Endothelial cell of hepatic sinusoid (primary cell): ENCODE data around the gene NPHS1.

Experiments used
- in situ Hi-C: cut with HindIII; loops from 2 replicates; pipeline ENCODE4 v1.10.0; 2017; ENCODE audit warnings: low sequenced_read_pairs

Gene NPHS1

GRCh38 chr19:35789978-35790944 is 62.0 kb downstream of the NPHS1 start:
- in situ Hi-C loops = no loop called here

- in situ Hi-C loops = no loop called here
These were observed 62.9 kb downstream of the NPHS1 start for GRCh38 chr19:35789195-35789977.

- in situ Hi-C loops = no loop called here
These were observed 63.9 kb downstream of the NPHS1 start for GRCh38 chr19:35788205-35788960.

- in situ Hi-C loops = no loop called here
These were observed 65.0 kb downstream of the NPHS1 start for GRCh38 chr19:35787227-35787799.

GRCh38 chr19:35786299-35787160 is 65.8 kb downstream of the NPHS1 start:
- in situ Hi-C loops = no loop called here

GRCh38 chr19:35785339-35785627 is 67.0 kb downstream of the NPHS1 start:
- in situ Hi-C loops = no loop called here

GRCh38 chr19:35784503-35785338 is 67.6 kb downstream of the NPHS1 start:
- in situ Hi-C loops = no loop called here

GRCh38 chr19:35783469-35784434 is 68.6 kb downstream of the NPHS1 start:
- in situ Hi-C loops = no loop called here

GRCh38 chr19:35782589-35782988 is 69.7 kb downstream of the NPHS1 start:
- in situ Hi-C loops = no loop called here

GRCh38 chr19:35781650-35782049 is 70.7 kb downstream of the NPHS1 start:
- in situ Hi-C loops = no loop called here

GRCh38 chr19:35780717-35781116 is 71.6 kb downstream of the NPHS1 start:
- in situ Hi-C loops = no loop called here

- in situ Hi-C loops = no loop called here
These were observed 72.2 kb downstream of the NPHS1 start for GRCh38 chr19:35780058-35780457.

- in situ Hi-C loops = no loop called here
These were observed 73.3 kb downstream of the NPHS1 start for GRCh38 chr19:35779033-35779432.

- in situ Hi-C loops = no loop called here
These were observed 74.3 kb downstream of the NPHS1 start for GRCh38 chr19:35777961-35778360.

GRCh38 chr19:35777086-35777841 is 75.0 kb downstream of the NPHS1 start:
- in situ Hi-C loops = no loop called here

- in situ Hi-C loops = no loop called here
These were observed 76.1 kb downstream of the NPHS1 start for GRCh38 chr19:35776102-35776788.
